ENCODE results near the gene MEIS1.

Gene MEIS1

GRCh38 chr2:66445076-66445924 lies 10.4 kb downstream of the MEIS1 start:
- DNase-seq = no peak

GRCh38 chr2:66445925-66446871 lies 11.3 kb downstream of the MEIS1 start:
- DNase-seq = no peak

DNA sequence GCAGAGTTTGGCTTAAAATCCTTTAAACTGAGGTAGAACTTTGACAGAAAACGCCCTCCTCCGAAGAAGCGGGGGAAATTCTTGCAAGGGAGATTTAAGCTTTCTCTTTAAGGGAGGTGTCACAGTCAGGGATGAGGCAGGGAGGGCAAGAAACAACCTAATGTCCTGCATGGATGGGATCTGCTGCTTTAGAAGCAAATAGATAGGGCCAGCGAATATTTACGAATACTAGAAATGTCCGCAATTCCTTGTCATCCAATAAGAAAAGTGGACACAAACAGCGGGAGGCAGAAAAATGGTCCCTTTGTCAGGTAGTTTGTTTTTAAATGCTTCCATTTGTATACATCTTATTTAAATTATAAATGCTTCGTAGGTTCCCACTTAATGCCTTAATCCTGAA lies 12.0 kb downstream of the MEIS1 start:
- no peak for DNase-seq

GRCh38 chr2:66447677-66448076 lies 12.8 kb downstream of the MEIS1 start:
- no peak for DNase-seq

- no peak for DNase-seq
These were observed 13.4 kb downstream of the MEIS1 start for GRCh38 chr2:66448136-66448991.

GRCh38 chr2:66452214-66452613 lies 17.3 kb downstream of the MEIS1 start:
- DNase-seq = no peak

DNA sequence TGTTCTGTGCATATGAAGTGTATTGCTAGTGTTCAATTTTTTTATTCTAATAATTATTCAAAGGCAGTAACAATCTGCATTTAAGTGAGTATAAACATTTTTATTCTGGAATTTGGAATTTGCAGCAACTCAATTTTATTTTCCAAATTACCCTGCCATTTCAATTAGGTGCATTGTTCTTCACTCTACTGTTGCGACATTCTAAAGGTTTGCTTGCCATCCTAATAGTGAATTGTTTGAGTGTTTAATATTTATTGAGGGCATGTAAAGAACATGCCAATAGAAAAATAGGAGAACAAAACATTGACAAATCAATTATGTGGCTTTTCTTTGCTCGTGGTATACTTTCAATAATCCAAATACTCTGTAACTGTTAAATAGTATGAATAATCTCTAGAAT lies 18.0 kb downstream of the MEIS1 start:
- no peak for DNase-seq

- no peak for DNase-seq
These were observed 20.6 kb downstream of the MEIS1 start for GRCh38 chr2:66455490-66455889.

DNA sequence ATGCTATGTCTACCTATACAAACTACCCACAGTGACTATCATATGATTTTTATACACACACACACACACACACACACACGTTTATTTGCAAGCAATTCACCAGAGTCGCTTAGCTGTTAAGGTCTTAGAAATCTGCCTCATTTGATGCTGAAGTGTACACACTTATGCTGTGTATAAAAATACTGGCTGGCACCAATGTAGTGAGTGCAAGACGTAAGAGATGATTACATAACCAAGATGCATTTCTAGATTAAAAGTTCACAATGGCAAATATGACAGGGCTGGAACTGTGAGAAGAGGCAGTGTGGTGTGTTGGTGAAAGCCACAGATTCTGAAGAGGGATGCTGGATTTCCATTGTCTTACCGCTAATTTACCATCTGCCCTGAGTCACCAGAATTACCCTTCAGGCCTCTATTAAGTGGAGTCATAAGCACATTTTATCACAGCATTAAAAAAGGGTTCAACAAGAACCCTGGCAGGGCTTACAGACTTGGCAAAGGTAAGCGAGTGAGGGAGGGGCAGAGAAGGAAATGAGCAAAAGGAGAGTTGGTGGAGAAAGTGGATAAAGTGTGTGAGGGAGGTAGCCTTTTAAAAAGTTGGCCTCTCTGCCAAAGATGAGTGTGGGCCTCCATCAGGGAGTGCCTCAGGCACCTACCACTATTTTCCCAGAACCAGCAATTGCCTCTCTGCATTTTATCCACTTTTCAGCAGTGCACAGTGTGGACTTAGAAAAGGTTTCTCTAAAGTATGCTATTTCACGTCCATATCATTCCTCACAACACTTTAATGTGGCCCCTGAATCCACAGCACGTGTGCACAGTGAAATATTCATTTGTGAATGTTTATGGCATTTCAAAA lies 21.5 kb downstream of the MEIS1 start:
- DNase-seq = peak; percentile 90

- no peak for DNase-seq
These were observed 22.6 kb downstream of the MEIS1 start for GRCh38 chr2:66457545-66457944.

DNA sequence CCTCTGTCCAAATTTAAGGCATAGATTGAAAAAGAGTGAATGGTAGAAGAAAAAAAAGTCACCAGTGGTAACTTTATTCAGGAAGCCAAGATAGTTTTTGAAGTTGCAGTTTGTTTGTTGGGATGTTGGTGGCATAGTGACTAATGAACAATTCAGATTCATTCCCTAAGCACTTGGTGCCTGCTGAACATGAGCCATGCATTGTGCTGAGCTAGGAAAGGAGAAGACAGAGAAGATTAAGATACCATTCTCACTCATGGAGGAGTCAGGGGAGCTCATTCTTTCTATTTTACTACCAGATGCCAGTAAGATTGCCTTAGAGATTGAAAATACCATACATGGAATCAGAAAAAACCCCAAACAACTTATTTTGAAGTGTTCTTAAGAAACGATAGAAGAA lies 25.1 kb downstream of the MEIS1 start:
- no peak for DNase-seq

DNA sequence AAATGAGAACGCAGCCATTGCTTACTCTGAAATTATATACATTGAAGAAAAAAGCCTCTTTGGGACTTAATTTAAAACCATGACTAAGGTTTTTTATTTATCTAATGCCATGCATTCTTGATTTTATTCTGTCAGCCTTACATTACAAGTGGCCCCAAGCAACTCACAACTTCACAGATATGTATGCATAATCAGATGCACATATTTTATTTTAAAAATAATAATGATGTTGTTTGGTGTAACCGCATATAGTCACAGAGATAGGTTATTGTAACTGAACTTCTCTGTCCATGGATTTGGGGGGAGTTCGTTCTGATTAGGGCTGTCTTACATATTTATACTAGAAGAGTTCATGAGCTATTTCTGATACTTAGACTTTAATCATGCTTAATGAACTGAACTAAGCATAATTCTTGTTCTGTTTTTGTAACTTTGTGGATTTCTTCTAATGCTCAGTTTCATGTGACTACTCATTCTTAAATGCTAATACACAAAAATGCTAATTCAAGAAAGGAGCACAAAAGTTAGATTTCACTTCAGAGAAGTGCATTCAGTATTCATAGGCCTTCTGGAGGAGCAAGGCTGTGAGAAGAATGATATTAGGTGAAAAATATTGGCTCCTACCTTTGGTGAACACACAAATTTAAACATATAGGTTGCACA lies 26.2 kb downstream of the MEIS1 start:
- DNase-seq = no peak

GRCh38 chr2:66461664-66462500 lies 27.0 kb downstream of the MEIS1 start:
- no peak for DNase-seq

DNA sequence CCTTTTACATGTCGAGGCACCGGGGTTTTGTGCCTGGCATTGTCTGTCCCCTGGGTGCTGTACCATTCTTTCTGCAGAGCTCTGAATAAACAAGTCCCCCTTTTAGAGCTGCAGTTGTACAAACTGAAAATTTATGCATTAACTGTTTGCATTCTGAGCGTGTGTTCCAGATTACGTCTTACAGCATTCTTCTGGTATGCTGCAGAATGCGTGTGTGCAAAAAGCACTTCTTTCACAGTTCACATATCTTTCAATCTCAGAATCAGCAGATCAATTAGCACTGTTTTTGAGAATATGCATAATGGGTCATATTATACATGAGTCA lies 27.5 kb downstream of the MEIS1 start:
- no peak for DNase-seq

DNA sequence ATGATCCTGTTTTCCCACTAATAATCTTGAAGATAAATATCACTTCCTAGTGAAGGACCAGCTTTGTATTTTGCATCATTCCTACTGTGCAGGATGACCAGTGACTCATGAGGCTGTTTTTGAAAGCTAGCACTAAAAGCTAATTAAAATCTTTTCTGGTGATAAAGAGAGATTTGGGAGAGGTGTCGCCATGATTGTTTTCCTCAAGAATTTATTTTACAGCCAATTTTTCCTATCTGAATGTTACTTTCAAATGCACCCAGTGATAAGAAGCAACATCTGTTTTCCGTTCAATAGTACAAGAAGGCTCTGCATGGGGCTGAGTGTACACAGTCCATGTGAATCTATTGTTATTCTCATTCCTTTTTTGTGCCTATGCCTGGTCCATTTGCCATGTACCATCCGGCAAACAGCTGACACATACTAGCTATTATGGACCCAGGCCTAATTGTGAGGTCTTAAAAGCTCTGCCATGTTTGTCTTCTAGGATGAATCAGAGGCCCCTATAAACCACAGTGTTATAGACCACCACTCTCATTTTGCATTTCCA lies 28.4 kb downstream of the MEIS1 start:
- DNase-seq = no peak

GRCh38 chr2:66464930-66465637 lies 30.2 kb downstream of the MEIS1 start:
- DNase-seq = no peak

- DNase-seq = no peak
These were observed 31.5 kb downstream of the MEIS1 start for GRCh38 chr2:66466433-66466832.

DNA sequence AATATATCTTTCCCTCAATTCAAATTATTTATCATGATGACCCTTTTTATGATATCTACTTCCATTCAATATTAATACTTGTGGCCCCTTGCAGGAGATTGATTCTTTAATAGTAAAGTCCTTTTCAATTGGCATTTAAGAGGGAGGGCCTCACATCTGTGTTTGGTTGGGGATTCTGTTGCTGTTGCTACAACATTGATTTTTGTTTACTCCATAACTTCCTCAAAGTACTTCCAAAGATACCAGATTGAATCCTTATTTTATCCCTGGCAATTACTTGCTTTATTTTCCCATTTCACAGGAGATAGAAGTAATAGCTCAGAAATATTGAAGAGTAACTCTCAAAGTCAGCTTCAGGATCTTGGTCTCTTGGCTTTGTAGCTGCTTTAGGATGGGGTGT lies 32.8 kb downstream of the MEIS1 start:
- DNase-seq = no peak

- DNase-seq = no peak
These were observed 34.4 kb downstream of the MEIS1 start for GRCh38 chr2:66469214-66469902.

Measured in DMS79 treated with DMSO at 0.1 percent for 48 hours (cell line).